HG03103 (cell line): Measurements from ENCODE around the gene PTPN1.

Experiments used
- ATAC-seq: cut with Tn5 transposase; IDR thresholded peaks from one replicate; pipeline ENCODE4 v1.9.1; 2021; ENCODE audit warnings: low read depth; ENCODE audit not compliant: unreplicated experiment

Gene PTPN1

DNA sequence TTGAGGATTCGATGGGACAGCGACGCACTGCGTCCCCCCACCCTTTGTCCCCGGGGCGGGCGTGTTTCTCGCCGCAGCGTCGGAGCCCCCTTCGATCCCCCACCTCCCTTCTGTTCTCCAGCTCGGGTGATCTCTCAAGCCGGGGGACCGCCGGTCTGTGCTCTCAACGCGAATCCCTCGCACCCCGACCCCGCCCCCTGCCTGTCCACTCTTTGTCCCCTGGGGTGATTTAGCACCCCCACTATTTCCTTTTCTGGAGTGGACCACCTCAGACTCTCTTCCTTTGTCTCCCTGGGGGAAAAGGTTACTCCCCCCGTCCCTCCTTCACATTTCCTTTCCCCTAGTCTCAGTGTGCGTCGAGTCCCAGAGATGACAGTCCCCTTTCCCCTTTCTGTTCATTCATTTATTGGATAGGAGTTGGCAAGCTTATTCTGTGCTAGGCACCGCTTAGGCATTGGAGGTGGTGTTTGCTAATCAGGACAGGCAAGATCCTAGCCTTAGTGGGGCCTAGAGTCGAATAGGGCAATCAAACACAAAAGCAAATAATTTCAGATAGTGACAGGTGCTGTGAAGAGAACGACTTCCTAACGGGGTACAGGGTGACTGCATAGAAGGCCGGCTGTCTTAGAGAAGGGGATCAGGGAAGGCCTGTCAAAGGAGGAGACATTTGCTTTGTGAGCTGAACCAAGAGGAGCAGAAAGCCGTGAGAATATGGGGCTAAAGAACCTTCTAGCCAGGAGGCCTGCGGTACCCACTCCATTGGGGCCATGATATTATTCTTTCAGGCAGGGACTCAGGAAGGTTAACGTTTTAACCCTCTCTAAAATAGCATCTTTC lies 741 bp downstream of the PTPN1 start:
- ATAC-seq = no peak

DNA sequence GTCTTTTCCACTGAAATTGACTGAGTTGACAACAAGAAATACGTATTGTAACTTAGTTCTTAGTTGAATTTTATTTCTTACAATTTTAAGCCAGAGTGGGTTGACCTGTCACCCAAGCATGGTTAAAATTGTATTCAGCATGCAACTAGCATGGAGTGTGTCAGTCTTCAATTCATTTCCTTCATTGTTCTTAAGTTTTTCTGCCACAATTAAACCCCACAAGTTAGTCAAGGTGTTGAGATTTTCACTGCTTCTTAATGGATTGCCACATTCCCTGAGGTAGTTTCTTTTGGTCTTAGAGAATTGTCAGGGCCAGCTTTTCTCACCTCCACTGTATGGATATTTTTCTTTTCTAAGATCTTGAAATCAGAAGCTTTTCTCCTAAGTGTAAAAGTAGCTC lies 2.1 kb downstream of the PTPN1 start:
- ATAC-seq = no peak

DNA sequence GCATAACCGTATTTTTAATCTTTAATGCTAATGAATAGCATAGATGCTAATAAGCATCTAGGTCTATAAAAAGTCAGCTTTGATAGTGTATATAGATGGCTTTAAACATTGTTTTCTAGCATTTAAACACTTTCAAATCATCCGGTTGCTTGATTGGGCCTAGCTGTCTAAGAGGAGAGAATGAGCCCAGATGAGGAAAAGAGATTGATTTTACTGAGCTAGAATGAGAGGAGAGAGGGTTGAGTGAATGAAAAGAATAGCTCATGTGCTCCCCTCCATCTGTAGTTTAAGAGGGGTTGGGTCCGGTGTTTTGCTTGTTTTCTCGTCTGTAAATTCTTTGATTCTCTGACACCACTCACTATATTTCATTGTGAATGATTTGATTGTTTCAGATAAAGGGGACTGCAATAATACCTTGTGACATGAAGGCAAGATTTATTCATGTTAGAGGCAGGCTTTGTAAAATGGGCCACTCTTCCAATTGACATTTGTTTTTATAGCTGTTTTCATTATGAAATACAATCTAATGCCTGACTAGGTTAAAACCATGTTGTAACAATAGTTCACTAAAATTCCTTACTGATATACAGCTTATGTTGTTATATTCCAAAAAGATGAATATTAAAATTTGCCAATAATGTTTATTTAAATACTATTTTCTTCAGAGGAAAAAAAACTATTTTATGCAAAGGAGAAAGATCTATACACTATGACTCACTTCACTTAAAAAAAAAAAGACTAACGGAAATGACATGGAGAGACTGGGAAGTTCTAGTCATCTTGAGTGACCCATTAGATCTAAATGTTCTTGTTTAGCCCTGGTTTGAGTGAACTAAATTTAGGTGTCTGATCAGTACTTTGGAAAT lies 3.2 kb downstream of the PTPN1 start:
- ATAC-seq = no peak

DNA sequence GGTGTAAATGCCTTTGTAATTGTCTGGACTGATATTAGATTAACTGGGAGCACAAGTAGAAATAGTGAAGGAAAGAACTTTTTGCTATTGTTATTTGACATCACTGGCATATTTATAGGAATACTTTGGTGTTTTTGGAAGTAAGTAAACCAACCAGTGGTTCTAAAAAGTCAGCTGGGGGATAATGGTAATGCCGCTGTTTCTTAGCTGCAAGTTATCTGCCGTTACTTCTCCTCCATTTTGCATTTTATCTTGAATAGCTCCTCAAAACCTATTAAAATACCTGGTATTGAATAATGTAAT lies 3.8 kb downstream of the PTPN1 start:
- ATAC-seq = no peak

DNA sequence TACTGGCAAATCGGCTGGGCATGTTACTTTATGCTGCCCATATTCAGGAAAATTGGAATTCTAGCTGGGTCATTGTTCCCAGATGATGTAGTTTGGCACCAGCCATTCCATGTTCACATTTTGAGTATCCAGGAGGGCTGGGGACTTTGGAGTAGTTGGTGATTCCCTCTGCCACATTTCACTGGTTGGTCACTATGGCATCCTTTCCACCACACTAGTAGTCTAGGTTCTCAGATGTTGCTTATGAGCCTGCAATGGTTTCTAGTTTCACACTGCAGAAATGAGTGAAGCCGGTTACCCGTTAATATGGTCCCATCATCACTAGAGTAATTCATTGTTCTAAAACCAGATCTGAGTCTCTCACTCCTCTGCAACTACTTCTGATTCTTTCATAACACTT lies 4.6 kb downstream of the PTPN1 start:
- no peak for ATAC-seq

DNA sequence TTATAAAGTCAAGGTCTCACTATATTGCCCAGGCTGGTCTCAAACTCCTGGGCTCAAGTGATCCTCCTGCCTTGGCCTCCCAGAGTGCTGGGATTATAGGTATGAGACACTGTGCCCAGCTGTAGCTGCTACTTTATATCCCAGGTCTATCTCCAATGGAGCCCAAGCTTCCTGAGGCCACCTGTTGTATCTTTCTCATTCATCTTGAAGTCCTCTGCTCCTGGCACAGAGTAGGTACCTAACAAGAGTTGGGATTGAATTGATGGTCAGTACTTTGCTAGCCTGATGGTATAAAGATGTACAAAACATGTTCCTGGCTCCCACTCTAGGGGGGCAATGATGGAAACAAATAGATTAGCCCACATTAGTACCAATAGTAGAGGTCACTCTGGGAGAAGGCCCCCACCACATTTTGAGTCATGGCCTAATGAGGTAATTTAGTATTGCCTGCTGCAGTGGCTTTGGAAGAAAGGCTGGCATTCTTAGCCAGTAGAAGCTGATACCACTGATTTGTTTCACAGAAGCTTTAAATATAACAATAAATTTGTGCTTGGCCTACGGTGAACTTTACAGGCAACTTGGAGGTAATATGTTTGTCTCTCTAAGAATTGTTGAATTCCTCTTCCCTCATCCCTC lies 5.4 kb downstream of the PTPN1 start:
- no peak for ATAC-seq

DNA sequence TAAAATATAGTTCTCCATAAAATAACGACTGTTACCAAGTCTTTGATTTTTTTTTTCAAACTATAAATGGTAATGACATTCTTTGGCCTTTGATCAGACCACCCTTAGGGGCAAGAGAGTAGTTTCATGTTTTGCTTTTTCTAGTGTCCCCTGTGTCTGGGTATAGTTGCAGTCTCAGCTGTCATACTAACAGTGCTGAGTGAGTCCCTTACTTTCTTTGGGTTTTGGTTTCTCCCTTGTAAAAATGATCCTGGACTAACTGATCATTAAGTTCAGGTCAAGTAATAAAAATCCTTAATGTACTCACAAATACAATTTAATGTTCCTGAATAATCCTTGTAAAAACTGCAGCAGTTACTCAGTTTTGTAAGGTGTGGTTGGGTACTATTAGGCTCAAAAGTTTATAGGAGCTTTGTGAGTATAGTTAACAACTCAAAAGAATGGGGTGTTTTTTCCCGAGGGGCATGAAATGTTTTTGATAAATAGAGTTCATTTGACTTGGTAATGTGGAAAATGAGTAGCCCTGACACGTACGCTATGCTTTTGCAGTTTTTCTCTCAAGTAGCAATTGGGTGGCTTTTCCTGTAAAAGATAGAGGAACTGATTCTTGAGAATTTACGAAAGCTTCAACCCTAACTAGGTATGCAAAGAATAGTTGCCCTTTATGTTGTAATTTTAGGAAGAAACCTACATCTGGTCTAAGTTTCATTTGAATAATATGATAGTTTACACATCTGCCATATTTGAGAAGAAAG lies 6.2 kb downstream of the PTPN1 start:
- peak; percentile 38 for ATAC-seq

DNA sequence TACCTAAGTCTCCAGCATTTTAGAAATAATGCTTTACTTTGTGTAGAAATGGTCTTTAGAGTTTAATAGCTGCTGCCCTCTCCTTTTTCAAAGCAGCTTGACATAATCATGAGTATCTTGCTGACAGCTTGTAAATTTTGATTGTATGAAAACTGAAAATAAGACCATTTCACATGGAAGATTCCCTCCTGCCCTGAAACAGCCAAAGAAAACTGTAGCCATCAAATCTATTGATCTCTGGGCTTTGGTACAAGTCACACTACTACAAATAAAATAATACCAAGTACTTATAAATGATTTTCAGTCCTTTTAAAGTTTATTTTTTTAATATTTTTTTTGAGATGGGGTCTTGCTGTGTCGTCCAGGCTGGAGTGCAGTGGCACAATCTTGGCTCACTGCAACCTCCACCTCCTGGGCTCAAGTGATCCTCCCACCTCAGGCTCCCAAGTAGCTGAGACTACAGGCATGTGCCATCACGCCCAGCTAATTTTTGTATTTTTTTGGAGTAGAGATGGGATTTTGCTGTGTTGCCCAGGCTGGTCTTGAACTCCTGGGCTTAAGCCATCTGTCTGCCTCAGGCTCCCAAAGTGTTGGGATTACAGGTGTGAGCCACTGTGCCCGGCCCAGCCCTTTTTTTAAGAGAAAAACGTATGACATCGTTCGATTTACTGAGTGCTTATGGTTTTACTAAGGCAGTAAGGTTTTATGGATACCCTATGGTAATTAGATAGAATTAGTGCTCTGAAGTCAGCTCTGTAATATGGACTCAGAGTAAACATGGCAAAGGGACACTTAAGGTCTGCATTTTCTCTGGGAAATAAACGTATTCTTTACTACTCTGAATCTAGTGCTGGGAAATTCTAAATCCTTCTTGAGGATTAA lies 7.0 kb downstream of the PTPN1 start:
- no peak for ATAC-seq

DNA sequence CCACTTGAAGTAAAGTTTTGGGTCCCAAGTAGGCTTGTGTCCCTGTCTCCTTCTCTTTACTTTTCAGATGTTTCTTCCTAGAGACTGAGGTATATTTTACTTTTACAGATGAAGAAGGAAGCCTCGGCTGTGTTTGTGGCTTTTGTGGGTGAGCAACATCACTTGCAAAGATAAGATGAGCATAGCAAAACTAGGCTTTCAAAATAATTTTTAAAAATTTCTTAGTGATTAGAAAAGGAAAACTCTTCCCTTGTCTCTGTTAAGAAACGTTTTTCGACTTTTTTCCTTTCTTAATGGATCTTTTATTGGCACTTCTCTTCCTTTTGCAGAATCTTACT lies 7.6 kb downstream of the PTPN1 start:
- ATAC-seq = no peak

DNA sequence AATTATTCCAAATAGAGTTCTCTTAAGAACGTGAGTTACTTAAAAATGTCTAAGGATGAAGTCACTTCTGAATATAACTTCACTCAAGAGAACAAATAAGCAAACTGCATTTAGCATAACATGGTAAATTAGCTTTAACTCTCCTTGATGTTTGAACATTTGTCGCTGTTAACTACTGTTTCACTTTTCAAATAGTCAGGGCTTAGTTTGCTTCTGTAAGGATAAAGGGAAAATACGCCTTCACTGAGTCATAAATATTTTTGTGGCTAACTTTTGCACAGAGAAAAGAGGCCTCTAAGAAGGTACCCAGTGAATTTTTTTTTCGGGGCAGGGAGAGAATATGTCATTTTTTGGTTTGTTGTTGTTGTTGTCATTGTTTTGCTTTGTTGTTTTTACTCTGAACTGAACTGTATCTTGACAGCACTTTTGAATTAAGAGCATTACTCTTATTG lies 8.1 kb downstream of the PTPN1 start:
- no peak for ATAC-seq

DNA sequence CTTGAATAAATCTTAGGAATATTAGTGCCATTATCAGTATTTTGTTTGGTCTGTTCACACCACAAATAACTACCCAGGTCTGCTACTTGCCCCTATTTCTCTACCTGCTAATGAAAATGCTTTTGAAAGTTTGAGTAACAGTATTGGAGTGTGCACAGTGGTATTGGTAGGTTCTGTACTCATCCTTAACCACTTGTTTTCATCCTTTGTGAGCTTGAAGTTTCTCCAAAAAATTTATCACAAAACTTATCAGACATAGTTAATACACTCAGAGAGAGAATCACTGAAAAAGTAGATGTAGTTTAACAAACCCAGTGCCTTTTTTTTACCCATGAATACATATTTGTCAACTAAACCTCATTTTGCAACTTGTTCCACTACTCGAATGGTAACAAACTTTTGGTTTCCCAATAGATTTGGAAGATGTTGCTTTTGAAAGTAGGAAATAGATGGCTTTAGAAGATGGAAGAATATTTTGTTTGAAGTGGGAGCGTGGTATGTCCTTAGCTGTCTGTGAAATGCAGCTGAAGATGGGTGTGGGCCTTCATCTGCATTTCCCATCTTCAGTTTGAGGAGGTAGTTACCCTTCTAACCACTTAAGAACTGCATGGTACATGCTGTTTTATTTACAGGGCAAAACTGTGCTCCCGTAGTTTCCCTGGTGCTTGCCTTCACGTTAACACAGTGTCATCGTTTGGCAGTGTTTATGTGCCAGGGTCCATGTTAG lies 9.0 kb downstream of the PTPN1 start:
- no peak for ATAC-seq

DNA sequence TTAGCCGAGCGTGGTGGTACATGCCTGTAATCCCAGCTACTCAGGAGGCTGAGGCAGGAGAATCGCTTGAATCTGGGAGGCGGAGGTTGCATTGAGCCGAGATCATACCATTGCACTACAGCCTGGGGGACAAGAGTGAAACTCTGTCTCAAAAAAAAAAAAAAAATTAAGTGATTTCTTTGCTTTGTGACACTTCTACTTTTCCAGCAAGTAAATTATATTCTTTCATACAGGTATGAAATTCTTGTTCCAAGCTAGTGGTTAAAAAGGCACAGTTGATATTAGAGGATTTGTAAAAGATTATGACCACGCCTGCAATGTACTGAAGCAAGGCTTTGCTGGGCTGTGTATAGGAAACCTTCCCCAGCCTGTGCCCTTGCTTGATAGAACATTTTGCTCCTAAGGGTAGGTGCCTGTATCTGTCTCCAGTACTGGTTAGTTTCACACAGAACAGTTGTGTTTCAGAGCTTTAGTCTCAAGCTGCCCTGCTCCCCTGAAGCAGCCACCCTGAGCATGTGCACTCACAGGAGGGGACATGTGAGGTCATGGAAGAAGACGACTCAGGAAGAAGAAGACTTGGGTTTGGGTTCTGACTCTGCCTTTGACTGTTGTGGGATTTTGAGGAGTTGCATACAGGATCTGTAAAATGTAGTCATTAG lies 10.2 kb downstream of the PTPN1 start:
- ATAC-seq = no peak

DNA sequence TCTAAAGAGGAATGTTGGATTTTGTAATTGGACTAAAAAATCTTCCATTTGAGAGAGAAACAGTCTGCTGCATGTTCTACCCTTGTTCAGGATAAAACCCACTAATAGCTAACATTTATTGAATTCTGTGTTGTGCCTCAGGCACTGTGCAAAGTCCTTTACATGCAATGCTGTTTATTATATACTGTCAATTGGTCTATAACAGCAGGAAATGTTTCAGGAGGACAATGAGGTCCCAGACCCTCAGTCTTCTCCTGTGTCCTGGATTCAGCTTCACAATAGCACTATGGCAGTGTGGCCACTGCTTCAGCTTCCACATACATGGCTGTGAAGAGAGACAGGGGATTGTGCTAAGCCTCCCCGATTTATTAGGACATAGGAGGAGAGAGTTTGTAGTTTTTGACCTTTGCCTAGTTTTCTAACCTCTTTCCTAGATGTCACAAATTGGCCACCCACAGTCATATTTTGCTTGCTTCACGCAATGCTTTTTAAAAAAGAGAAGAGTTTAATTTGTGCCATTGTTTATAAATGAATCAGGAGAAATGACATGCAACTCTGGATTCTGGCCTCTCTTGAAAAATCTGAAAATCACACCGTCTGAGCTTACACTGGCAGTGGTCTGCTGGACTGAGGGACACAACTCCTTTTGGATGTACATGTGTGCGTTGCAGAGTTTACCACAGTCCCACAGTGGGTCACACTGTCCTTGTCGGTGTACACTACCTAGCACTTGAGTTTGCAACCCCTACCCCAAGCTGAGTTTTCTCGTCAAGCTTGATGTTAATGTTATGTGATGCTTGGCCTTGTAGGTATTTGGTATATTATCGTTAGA lies 11.3 kb downstream of the PTPN1 start:
- no peak for ATAC-seq

DNA sequence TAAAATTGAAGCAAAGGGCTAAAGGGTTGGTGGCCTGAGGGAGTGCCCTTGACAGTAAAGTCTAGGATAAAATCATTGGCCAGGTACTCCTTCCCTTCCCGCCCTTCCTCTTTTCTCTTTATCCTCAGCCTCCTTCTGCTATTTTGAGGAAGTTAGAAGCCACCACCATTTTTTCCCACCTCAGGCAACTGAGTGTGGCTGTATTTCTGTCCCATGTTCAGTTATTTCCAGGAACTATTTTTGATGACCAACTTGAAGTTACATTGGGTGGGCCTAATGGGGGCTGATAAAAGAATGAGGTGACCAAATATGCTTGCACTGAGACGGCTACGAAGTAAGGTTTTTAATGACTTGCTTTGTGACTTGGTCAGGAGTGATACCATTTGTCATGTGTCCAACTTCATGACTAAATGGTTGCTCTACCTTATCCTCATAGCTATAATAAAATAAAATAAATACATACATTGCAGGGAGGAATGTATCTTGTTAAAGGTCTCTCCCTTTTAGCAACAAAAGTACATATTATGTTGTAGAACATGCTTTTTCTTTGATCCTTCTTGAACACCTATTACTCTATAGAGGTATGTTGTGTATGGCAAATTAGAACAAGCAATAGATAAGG lies 12.0 kb downstream of the PTPN1 start:
- ATAC-seq = no peak

DNA sequence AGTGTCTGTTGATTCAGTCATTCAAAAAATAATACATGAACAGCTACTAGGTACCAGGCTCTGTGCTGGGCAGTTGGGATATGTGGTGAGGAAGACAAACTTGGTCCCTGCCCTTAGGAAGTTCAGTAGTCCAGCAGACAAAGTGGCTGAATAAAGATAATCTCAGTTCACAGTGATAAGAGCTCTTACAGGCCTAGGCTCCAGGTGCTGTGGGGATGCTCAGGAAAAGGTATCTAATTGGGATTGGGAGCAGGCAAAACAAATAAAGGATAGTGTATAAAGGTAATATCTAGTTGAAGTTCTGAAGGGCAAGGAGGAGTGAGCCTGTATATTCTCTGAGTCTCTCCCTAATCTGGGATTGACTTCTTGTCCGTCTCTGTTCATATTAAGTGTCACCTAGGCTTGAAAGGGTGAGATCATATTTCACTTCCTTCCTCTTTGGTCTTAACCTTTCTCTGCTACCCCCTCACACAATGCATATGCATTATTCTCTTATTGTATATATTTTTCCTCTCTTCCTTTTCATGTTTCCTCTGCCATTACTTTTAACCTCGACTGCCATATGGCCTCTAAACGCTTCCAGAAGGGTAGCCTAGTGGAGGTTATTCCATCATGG lies 13.5 kb downstream of the PTPN1 start:
- no peak for ATAC-seq

DNA sequence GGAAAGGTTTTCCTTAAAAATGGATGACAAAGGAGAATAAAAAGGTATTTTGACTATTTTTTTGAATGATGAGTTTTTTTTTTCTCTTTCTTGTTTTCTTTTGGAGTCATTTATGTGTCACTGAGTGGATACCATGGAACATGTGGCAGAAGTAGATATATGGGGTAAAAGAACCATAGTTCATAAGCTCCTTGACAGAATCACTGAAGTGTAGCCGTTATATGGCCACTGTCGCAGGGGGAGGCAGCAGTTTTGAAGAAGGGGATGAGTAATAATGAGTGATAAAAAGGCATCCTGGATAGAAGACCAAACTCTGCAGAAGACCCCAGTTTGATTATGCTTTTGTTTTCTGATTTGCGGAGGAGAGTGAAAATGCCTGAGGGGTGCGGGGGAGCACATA lies 15.5 kb downstream of the PTPN1 start:
- no peak for ATAC-seq

DNA sequence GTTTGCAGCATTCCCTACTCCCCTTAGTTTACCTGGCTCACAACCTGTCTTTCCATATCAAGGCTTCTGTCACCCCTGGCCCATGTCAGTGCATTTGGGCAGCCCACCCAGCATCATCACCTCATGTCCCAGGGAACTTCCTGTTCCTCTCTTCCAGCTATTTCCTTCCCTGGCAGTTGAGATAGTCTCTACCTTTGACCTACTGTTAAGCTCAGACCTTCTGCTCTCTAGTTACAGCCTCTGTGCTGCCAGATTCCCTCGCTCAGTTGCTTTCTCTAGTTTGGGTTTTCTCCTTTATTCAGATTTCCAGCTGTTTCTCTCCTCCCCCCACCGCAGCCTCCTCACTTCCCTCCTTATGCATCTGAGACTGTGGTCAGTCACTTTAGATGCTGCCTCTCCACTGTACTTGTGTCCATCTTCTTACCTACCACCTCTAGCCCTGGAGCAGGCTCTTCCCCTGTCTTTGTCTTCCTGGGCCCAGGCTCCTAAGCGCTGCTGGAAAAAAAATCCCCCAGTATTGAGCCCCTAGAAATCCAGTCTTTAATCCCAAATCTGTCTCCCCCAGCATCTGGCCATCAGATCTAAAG lies 16.3 kb downstream of the PTPN1 start:
- no peak for ATAC-seq
